Measurements from ENCODE around the gene CYP17A1. TPM values are rescaled to one million over a fixed set of nuclear protein-coding genes. Genes with fewer than 3 reads are reported as not detected.
A peak's percentile ranks its signal among the peaks of the same experiment; 100 is the strongest.

Gene CYP17A1
- total and polyA plus RNA-seq, 2 experiments from 2014 or later: not detected

- no peaks in the 10 kb centered on the region for H4K20me1 ChIP-seq (replicated peaks; ENCODE audit: insufficient read depth)
- Mint-ChIP-seq H3K27me3 (ENCODE audit: insufficient read depth, low read depth, poor library complexity) (peaks cover 12% of the 10 kb centered on the region), H3K4me1 (no peaks in the 10 kb centered on the region; the same call in 2 of the 3 replicates), H3K36me3 (ENCODE audit: low read depth) (no peaks in the 10 kb centered on the region; the same call in 2 of the 3 replicates), H3K27ac (no peak overlapping the region), H3K9me3 (peaks cover 16% of the 10 kb centered on the region; the same call in 2 of the 3 replicates), H3K4me3 (no peak overlapping the region)
- H3K9me2 ChIP-seq (ENCODE audit: insufficient read depth): no peaks in the 10 kb centered on the region
- H3F3A ChIP-seq (replicated peaks; ENCODE audit: low read depth): no peaks in the 10 kb centered on the region
- TF ChIP-seq NANOG (IDR thresholded peaks at IDR 0.05; ENCODE audit: borderline replicate concordance): no peak
- no peak for TF ChIP-seq JUNB (IDR thresholded peaks at IDR 0.05; ENCODE audit: unreplicated experiment)
- no peak for TF ChIP-seq ZNF114 (CRISPR knock-in tag; IDR thresholded peaks at IDR 0.05)
- no peak for TF ChIP-seq ZNF462 (CRISPR knock-in tag; IDR thresholded peaks at IDR 0.05)
- TF ChIP-seq CREB1 (CRISPR knock-in tag; IDR thresholded peaks at IDR 0.05; ENCODE audit: low read depth): no peak
- no peak for TF ChIP-seq STAT1 (IDR thresholded peaks at IDR 0.05; ENCODE audit: unreplicated experiment)
- no peak for TF ChIP-seq EZH2 (IDR thresholded peaks at IDR 0.05; ENCODE audit: low read depth, unreplicated experiment)
- TF ChIP-seq ZNF331 (CRISPR knock-in tag; IDR thresholded peaks at IDR 0.05; ENCODE audit: low read depth): no peak
- TF ChIP-seq ETS1 (IDR thresholded peaks at IDR 0.05): no peak
- TF ChIP-seq EZH2phosphoT487 (IDR thresholded peaks at IDR 0.05; ENCODE audit: unreplicated experiment): no peak
- no peak for TF ChIP-seq CTCF (conservative IDR thresholded peaks at IDR 0.05; ENCODE audit: low read depth in 2 of 2)
- TF ChIP-seq POLR2AphosphoS5 (IDR thresholded peaks at IDR 0.05; ENCODE audit: low read depth): no peak
- TF ChIP-seq REST (IDR thresholded peaks at IDR 0.05; ENCODE audit: unreplicated experiment): no peak
- H3K79me2 ChIP-seq (replicated peaks; ENCODE audit: insufficient read depth): no peaks in the 10 kb centered on the region
- no peak overlapping the region for H3K27ac ChIP-seq (ENCODE audit: low read depth)
- no peaks in the 10 kb centered on the region for H3K4me1 ChIP-seq (ENCODE audit: insufficient read depth)
- H3K4me2 ChIP-seq: no peak overlapping the region
- peaks cover 5% of the 10 kb centered on the region; the same call in 1 of the 2 replicates for H3K36me3 ChIP-seq (ENCODE audit: insufficient read depth)
- ATAC-seq: peak; percentile 29; the same call in 1 of the 3 replicates
- H2AFZ ChIP-seq: no peak overlapping the region
- no peaks in the 10 kb centered on the region for H3K27me3 ChIP-seq (ENCODE audit: insufficient read depth)
- H3K4me3 ChIP-seq: no peak overlapping the region
- no peak for DNase-seq (ENCODE audit: low spot score)
Measured at GRCh38 chr10:102827597-102827975, 9.6 kb downstream of the CYP17A1 start.
